IPS-NIHi7 (cell line): ENCODE measurements around the gene DYSF.

Source experiments
- DNase-seq: peaks from one replicate; pipeline ENCODE4 v3.0.0; 2012; ENCODE audit warnings: mixed read lengths; ENCODE audit errors: extremely low spot score

The DYSF gene

DNA sequence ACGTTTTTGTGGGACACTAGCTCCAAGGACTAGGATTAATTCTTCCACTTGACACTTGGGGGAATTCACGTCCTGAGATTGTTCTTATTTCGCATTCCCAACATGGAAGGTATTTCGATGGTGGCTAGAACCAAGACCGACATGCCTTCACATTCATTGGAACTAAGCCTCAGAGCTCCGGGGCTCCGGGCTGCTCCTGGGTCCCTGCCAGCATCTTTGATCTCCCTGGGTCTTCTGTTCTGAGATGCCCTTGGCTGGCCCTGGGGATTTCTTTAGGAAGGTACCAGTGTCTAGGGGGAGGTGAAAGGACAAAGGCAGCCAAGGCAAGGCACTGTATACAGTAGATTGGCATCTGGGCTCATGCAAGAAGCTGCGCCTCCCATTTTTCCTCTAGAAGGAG is 76.8 kb downstream of the DYSF start:
- DNase-seq: no peak

DNA sequence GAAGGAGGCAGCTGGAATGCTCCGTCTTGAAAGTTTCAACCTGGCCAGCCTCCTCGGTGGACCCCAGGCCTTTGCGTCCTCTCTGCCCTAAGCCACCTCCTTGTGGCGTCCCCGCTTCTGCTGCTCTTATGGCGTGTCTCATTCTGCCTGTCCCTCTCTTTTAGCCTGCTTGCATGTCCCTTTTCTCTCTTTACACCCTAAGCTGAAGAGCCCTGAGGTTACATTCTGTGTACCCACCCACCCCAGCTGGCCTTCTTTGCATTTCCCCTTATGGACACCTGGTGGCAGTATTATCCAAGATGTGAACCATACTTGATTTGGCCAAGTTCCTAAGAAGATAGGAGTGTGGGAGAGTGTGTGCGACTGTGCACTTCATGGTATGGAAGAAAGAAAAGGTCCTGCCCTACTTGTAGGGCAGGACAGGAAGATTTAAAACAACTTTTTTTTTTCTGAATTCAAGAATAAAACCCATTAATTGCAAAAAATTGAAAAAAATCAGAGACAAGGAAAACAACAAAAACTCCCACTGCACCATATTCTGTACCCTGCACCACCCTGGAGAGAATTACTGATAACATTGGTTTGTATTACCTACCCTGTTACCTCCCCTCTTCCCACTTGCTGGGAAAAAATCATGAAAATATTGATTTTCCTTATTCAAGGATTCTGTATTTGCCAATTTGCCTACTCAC is 77.4 kb downstream of the DYSF start:
- peak; percentile 88 for DNase-seq

DNA sequence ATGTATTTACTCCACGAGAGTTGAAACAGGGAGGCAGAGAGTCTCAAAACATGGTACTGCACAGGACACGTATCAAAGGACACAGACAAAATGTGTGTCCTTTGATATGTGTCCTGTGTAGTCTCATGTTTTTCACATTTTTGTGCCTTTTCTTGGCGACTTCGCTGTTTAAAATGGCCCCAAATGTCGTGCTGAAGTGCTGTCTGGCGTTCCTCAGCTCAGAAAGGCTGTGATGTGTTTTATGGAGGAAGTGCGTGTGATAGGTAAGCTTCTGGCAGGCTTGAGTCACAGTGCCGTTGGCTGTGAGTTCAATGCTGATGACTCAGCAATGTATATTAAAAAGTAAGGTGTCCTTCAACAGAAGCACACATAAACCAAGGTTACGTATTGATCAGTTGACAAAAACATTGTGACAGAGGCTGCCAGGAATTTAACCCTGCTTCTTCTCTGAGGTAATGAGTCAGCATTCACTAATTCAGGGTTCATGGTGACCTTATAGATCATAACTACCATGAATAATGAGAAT is 78.2 kb downstream of the DYSF start:
- DNase-seq: no peak

DNA sequence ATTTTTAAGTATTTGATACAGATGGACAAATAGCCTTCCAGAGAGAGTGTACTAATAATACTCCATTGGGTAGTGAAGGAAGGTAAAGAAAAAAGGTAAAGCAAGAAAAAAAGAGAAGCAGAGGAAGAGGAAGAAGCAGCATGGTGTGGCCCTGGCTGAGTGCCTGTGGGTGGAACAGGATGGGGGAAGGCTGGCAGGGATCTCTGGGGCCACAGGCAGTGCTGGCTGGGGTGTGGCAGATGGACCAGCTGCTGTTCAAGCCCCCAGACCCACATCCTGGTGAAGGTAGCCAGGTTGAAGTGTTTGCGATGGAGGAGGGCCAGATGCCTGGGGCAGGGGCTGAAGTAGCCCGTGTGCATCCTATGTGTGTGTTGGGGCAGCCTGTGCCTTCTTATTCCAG is 79.0 kb downstream of the DYSF start:
- no peak for DNase-seq

GRCh38 chr2:71534201-71534600 is 80.8 kb downstream of the DYSF start:
- no peak for DNase-seq

GRCh38 chr2:71534826-71535225 is 81.5 kb downstream of the DYSF start:
- no peak for DNase-seq

DNA sequence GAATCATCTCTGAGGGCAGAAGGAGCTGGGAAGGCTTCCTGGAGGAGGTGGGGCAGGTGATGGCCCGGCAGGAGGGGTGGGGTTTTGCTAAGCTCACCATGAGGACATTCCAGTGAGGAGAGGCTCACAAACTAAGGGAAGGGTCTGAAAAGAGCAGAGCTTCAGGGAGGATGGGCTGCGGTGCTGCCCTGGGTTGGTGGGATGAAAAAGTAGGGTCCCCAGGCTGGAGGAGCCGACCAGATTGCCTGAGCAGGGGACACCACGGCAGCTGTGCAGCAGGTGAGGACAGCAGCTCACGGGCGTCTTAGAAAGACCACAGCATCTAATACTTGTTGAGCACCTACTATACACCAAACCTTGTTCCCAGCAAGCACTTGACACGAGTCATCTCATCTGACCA is 82.2 kb downstream of the DYSF start:
- DNase-seq: no peak

DNA sequence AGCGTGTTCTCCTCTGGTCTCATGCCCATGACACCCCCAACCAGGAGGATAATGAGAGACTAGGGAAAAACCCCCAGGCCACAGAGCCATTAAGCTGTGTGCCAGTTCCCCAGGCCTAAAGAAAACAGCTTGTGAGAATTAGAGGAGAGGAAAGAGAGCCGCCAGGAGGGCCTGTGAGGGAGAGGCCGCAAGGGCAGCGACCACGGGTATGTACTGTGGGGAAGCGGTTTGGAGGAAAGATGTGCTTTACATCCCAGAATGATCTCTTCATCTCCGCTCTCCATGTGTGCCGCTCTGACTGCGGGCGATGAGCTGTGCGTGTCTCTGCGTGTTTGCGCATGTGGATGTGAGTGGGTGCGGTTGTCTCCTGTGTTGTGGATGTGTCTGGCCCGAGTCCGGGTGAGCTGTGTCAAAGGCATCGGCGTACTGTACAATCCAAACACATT is 82.9 kb downstream of the DYSF start:
- DNase-seq: no peak

DNA sequence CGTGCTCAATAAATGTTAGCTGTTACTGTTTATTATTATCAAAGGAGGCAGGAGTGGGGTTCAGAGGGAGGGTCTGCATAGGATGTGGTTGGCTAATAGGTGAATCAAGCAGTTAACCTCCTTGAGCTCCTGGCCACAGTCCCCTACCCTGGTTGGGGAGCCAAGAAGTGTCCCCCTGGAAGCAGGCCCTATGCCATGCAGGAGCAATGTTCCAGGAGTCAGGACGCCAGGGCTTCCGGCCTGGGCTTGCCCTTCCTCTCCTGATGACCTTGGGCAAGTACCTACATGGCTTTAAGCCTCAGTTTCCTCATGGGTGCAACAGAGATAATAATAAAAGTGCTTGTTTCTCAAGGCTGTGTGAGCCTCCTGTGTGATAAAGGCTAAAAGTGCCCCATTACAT is 84.9 kb downstream of the DYSF start:
- no peak for DNase-seq

DNA sequence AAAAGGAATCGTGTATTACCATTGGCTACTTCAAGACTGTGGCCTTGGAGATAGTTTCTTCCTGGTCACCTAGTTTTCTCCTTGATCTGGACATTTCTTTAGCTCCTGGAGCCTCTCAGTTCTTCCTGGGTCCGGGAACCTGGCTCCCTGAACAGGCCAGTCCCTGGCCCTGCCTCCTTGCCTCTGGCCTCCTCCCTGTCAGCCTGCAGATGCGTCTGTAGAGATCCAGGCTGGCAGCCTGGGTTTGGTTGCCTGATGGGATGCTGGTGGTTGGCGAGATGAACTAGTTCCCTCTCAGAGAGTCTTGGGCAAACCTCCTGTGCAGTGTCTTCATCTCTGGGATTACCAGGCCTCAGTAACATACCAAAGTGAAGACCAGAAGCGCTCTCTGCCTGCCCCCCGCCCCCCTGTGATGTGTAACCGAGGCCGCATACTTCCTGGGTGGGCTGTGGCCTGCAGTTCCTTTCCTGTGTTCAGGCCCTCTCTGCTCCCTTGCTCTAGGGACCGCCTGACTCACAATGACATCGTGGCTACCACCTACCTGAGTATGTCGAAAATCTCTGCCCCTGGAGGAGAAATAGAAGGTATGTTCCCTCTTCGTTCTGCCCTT is 85.4 kb downstream of the DYSF start:
- no peak for DNase-seq

GRCh38 chr2:71540818-71541217 is 87.5 kb downstream of the DYSF start:
- DNase-seq: no peak

DNA sequence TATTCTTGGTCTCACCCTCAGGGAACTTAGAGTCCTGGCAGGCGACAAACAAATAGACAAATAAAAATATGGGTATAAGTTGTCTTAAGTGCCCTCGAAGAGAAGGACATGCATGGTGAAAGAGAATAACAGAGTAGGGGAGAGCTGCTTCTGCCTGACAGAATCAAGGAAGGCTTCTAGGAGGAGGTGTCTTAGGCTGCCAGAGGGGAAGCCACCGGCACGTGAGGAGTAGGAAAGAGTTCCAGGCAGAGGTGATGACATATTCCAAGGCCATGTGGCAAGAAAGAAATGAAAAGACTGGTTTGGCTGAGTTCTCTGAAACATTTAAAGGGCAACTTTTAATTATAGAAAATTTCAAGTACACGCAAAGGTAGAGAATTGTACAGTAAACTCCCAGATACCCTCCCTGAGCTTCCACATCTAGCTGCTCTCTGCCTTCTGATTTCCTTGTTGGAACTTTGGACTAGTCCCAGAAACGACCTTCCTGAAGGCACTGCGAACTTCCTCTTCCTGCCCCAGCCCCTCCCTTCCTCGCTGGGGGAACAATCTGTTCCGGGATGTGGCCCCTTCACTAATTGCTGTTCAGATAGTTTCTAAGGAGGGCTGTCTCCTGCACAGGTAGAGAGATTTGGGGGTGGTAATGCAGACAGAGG is 91.7 kb downstream of the DYSF start:
- DNase-seq: no peak

DNA sequence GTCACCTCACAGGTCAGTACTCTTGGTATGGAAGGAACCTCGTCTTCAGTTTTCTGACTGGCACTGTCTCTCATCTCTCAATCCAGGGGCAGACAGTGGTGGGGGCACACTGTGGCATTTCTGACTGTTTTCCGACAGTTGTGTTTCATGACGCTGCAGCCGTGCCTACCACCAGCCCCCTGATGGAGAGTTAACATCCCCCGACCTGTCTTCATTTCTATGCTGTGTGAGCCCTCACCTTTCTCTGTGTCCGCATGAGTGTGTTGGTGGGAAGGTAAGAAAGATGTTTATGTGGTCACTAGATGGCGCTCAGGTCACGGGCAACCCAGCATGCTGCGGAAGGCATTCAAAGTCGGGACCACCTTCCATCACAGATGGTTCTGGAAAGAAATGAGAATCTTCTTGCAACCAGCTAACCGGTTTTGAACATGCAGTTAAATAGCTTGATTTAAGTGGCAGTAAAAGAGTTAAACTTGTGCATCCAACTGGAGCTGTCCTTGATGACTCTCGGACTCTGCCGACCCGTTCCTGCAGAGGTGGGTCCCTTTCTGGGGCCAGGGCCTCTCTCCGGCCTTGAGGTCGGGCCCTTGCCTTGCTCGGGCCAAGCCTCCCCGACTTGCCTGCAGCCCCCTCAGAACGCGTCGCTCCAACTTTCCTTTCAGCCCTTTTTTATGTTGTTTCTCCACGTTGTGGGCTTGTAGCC is 92.4 kb downstream of the DYSF start:
- peak; percentile 89 for DNase-seq

DNA sequence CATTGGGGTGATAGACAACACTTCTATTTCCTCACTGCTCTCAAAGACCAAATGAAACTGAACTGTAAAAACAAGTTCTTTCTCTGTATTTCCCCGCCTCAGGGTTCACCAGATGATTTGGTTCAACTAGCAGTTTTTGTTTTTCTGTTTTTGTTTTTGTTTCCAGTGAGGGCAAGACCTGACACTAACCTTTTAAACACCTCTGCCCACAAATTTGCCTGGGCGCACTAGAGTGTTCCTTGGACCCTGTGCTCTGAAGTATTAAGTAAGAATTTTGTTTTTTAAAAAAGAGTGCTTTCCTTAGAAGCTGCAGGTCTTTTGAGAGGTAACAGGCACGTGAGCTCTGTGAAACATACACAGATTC is 92.9 kb downstream of the DYSF start:
- DNase-seq: no peak

DNA sequence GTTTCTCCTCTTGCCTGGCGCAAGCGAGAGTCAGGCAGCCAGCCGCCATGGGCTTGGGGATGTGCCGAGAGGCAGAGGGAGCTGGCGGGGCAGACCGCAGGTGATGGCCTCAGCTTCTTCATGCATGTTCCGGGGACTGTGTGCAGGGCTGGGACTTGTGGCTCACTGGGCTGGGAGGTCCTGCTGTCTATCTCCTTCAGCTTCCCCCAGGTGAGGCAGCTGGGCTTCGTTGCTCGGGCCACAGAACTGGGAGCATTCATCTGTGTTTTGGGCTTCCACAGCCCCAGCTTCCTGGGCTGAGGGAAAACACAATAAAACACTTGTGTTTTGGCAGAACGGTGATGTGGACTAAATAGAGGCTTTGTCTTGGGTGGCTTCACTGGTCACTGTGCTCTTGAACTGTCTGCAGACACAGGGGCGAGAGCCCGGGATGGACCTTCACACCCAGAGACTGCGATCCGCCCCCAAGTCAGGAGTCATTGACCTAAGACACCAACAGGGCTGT is 93.5 kb downstream of the DYSF start:
- no peak for DNase-seq

- no peak for DNase-seq
Observed at GRCh38 chr2:71547616-71548285, 94.4 kb downstream of the DYSF start.

DNA sequence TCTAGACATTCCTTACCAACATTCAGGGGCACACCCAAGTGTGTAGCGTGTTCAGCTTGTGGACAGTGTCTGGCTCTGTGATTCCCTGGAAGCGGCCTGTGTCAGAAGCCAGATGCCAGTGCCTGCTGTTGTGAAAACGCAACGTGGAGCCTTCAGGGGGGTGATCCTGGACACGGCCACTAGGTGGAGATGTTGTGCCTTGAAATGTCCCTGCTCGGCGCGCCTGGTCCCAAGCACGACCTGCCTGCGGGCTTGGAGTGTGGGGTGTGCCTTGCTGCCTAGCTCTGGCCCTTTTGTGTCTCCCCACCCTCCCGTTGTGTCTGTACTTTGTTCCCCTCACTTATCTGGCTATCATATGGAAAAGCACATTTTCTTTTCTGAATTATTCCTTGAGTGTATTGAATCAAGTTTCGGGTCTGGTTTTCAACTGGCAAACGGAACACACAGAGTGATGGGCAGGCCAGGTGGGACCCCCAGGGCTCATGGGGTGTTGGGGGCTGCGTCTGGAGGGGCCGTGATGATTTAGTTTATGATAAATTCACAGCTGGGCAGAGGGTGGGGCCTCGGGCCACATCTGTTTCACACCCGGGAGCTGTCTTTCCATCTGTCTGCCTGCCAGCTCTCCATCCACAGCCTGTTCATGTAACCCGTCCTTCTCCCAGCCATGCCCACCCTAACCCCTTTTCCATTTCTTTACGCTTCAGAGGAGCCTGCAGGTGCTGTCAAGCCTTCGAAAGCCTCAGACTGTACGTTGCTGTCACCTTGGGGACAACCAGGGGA is 95.5 kb downstream of the DYSF start:
- DNase-seq: peak; percentile 92

DNA sequence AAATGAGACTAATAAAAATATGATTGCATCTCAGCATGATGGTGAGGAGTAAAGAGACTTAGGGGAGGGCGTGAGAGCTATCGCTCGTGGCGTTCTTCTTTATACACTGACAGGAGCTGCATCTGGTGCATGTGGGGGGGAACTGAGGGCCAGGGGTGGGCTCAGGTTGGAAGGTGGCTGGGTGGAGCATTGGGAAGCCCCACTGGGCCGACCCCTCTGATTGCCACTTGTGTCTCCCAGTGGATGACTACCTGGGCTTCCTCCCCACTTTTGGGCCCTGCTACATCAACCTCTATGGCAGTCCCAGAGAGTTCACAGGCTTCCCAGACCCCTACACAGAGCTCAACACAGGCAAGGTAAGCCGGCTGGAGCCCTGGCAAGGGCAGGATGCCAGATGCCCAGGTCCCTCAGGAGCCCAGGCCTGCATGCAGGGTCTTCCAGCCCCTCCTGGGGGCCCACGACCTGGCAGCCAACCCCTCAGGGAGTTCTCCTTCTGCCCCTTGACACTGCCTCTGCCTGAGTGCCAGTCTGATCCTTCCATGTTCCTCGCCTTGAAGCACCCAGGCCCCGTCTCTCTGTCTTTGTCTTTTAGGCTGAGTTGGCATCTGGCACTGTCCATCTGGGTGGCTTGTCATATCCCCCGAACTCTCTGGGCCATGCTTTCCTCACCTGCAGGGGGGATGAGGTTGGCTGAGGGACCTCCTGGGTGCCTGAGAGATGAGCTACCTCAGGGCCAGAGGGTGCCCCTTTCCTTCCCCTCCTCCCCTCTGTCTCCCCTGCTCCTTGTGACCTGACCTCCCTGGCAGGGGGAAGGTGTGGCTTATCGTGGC is 97.7 kb downstream of the DYSF start:
- no peak for DNase-seq

GRCh38 chr2:71551631-71551915 is 98.2 kb downstream of the DYSF start:
- no peak for DNase-seq

DNA sequence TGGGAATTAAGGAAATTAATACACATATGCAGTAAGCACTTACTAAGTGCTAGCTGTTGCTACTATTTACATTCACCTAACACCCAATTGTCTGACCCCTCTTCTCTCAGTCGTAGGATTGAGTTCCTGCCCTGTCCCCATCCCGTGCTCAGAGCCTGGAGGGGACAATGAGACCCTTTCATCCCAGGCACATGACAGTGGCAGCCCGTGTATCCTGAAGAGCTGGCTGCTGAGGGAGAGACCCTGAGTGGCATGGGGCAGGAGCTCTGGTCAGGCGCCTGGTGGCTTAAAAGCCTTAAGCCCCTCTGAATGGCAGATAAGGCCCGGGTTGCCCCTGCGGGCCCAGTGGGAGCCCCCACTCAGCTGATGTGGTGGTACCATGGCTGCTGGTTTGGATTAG is 99.0 kb downstream of the DYSF start:
- DNase-seq: no peak
